GM20000 (cell line): ENCODE results near the gene TGM3.

Experiments
- DNase-seq: peaks from one replicate; pipeline ENCODE4 v3.0.0; 2012; ENCODE audit warnings: low spot score
- TF ChIP-seq, protein P1 (sequence below): IDR thresholded peaks from 2 replicates; pipeline ENCODE4 v1.5.1; 2012; ENCODE audit warnings: mild to moderate bottlenecking, control low read depth; ENCODE audit errors: extremely low read depth, missing control alignments

The TGM3 gene

DNA sequence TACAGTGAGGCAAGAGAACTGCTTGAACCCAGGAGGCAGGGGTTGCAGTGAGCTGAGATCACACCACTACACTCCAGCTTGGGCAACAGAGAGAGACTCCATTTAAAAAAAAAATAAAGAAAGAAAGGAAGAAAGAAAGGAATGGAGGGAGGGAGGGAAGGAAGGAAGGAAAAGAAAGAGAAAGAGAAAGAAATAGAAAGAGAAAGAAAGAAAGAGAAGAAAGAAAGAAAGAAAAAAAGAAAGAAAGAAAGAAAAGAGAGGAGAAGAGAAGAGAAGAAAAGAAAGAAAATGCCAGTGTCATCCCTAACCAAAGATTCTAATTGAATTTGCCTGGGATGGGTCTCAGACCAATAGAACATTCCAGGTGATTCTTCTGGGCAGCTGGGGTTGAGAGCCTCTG is 4.2 kb downstream of the TGM3 start:
- no peak for DNase-seq

DNA sequence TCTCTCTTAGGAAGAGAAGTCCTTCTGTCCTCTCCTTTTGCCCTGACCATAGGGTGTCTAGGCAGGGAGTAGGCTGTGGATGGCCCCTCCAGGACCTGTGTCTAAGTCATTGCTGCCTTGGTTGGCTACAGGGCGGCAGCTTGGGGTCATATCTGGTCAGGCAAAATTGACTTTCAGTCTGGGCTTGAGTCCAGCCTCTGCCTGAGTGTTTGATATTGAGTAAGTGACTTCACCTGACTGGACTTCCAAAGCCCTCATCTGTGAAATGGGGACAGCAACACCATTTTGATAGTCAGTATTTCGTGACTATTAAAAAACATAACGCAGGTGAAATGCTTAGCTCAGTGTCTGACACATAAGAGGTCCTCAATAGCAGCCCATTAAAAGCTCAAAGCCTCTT is 4.6 kb downstream of the TGM3 start:
- TF ChIP-seq, protein P1, sequence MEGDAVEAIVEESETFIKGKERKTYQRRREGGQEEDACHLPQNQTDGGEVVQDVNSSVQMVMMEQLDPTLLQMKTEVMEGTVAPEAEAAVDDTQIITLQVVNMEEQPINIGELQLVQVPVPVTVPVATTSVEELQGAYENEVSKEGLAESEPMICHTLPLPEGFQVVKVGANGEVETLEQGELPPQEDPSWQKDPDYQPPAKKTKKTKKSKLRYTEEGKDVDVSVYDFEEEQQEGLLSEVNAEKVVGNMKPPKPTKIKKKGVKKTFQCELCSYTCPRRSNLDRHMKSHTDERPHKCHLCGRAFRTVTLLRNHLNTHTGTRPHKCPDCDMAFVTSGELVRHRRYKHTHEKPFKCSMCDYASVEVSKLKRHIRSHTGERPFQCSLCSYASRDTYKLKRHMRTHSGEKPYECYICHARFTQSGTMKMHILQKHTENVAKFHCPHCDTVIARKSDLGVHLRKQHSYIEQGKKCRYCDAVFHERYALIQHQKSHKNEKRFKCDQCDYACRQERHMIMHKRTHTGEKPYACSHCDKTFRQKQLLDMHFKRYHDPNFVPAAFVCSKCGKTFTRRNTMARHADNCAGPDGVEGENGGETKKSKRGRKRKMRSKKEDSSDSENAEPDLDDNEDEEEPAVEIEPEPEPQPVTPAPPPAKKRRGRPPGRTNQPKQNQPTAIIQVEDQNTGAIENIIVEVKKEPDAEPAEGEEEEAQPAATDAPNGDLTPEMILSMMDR, result no peak
- no peak for DNase-seq

More for the DNA sequence above, 4.2 kb downstream of the TGM3 start:
- TF ChIP-seq, protein P1, result no peak

DNA sequence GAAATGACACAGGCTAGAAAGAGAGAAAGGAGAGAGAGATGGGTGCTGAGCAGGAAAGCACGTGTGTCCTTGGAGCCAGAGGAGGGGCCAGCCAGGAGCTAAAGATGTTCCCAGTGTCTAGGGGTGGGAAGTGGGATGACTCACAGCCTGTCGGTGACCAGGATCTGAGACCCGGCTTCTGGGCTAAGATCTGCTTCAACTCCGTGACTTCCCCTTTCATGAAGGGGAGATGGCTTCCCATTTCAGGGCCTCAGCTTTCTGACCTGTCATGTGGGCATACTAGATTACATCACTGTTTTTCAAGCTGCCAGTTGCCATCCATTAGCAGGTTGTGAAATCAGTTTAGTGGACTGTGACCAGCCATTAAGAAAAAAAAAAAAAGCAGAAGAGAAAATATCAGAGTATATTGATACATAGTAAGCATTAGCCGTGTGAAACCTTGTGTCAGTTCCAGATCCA is 5.4 kb downstream of the TGM3 start:
- peak; percentile 75 for DNase-seq

DNA sequence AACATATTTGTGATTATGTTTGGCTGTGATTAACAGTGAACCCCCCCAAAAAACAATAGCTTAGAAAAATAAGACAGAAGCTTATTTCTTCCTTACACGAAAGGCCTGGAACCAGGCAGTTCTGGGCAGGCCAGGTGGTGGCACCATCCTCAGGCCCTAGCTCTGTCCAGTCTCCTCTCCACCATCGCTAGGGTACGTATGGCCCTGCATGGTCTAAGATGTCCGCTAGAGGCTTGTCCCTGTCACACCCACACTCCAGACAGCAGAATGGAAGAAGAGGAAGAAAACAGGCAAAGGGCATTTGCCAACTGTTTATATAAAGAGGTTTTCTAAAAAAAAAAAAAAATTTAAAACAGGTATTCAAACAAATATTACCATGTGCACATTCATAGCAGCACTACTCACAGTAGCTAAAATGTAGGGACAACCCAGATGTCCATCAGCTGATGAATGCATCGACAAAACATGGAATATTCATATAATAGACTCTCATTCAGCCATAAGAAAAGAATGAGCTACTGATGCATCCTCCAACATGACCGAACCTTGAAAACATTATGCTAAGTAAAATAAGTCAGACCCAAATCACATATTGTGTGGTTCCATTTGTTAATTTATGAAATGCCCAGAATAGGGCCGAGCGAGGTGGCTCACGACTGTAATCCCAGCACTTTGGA is 6.7 kb downstream of the TGM3 start:
- TF ChIP-seq, protein P1, result no peak
- DNase-seq, result no peak

More for the DNA sequence above, 5.4 kb downstream of the TGM3 start:
- TF ChIP-seq, protein P1, result no peak

DNA sequence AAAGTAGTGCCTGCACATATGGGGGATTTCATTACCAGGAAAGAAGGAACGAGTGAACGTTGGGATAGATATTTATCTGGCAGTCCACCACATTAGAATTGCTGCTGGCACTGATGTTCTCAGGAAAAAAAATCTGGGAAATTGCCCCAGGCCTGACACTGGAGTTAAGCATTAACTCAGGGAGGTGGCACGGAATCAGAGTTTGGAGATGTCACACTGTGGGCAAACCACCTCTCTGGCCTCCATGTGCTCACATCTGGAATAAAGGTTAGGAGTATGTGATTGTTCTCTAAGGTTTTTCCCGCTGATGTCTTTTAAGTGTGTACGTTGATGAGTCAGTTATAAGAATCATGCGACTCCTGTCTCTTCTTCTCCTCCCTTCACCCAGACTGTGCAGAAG is 7.9 kb downstream of the TGM3 start:
- TF ChIP-seq, protein P1, result no peak
- no peak for DNase-seq

DNA sequence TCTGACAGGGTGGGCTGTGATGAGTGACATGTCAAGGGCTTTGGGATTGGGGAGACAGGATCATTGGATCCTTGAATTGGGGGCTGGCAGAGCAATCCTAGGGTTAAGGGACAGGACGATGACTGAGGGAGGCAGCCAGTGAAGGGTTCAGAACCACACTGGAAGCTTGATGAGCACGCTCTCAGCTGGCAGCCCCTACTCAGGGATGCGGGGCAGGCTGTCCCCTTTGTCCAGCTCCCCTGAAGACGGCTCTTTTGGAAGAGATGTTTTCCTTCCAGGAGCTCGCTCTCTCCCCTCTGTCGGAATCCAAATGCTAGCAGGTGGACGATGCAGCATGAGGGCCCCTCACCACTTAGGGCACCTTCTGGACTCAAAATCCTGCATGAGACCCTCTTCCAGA is 8.4 kb downstream of the TGM3 start:
- no peak for DNase-seq
- TF ChIP-seq, protein P1, result no peak

DNA sequence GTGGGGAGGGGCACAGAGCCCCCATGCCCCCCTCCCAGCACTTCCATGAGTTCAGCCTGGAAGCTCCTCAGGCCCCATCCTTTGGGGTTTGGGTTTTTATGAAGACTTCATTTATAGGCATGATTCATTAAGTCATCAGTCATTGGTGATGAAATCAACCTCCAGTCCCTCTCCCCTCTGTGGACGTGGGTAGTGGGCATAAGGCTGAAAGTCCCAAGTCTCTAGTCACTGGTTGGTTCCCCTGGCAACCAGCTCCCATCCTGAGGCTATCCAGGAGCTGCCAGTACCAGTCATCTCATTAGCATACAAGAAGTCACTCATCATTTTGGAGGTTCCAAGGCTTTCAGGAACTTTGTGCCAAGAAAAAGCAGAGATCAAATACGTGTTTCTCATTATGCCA is 9.2 kb downstream of the TGM3 start:
- TF ChIP-seq, protein P1, result no peak
- DNase-seq, result no peak
